Measurements from ENCODE around the gene C18orf54. TPM values are rescaled to one million over a fixed set of nuclear protein-coding genes. Genes with fewer than 3 reads are reported as not detected.

C18orf54 gene
- total and polyA plus RNA-seq, 2 donors (not counting 1 experiment from before 2014, with no cell fraction given): 0.60 to 4.8 TPM

DNA sequence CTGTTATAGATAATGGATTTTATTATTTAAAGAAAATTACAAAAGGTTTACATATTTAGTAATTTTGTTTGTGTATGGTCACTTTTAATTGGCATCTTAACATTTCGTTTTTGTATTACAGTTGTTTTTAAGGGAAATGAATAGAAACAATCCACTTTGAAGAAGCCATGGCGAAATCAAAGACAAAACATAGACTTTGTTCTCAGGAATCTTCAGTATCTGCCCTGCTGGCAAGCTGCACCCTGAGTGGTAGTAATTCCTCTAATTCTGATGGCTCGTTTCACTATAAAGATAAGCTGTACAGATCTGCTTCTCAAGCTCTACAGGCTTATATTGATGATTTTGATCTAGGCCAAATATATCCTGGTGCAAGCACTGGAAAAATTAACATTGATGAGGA, 2.7 kb downstream of the C18orf54 start:
- H3K9me3 ChIP-seq (ENCODE audit: control extremely low read depth in 1 of 3, control insufficient read depth in 2 of 3, insufficient read depth in 1 of 3, low read length in 2 of 3): no peaks in the 10 kb centered on the region
- no peaks in the 10 kb centered on the region for H3K9me3 Mint-ChIP-seq (ENCODE audit: insufficient read depth)
- no peak overlapping the region for H3K9ac ChIP-seq (ENCODE audit: low read length)
- H2AFZ ChIP-seq (ENCODE audit: insufficient read depth, low read depth, low read length, poor library complexity, severe bottlenecking): no peak overlapping the region
- WGBS (ENCODE audit: insufficient coverage): 100% methylated on average over 3 of the region's 3 CpGs
- peaks cover 8 to 9% of the 10 kb centered on the region in 2 donors for H3K4me1 ChIP-seq (ENCODE audit: control insufficient read depth in 2 of 2, insufficient read depth in 2 of 2, low read length in 2 of 2)
- peaks cover 17% of the 10 kb centered on the region for H3K4me1 Mint-ChIP-seq
- peaks cover 5% of the 10 kb centered on the region for H3K79me2 ChIP-seq (ENCODE audit: control insufficient read depth, insufficient read depth, low read length)
- TF ChIP-seq CTCF (IDR thresholded peaks at IDR 0.05) (no peak), EZH2 (IDR thresholded peaks at IDR 0.05; ENCODE audit: borderline replicate concordance, insufficient read depth, low read depth, low read length, poor library complexity, severe bottlenecking) (no peak)
- H3K36me3 ChIP-seq (replicated peaks in 1 of 2; ENCODE audit: control extremely low read depth in 1 of 2, control insufficient read depth in 1 of 2, extremely low read depth in 1 of 2, insufficient read depth in 2 of 2, low read length in 1 of 2): no peaks in the 10 kb centered on the region
- no peak overlapping the region for H3K4me3 ChIP-seq (ENCODE audit: control extremely low read depth in 1 of 5, extremely low read depth in 1 of 5, insufficient read depth in 1 of 5, low read depth in 2 of 5, low read length in 4 of 5)
- no peak overlapping the region for H3K27ac Mint-ChIP-seq
- ATAC-seq (ENCODE audit: low read depth): no peak
- CTCF ChIA-PET: no interaction called here
- no peak for DNase-seq
- intact Hi-C loops (cut with micrococcal nuclease): no loop called here
- POLR2A ChIA-PET: no interaction called here
- H3K27me3 Mint-ChIP-seq: no peaks in the 10 kb centered on the region
- H3K27me3 ChIP-seq (replicated peaks in 1 of 4; ENCODE audit: control extremely low read depth in 1 of 4, control insufficient read depth in 3 of 4, insufficient read depth in 4 of 4, low read length in 3 of 4): no peaks in the 10 kb centered on the region
- no peaks in the 10 kb centered on the region for H4K20me1 ChIP-seq (ENCODE audit: control insufficient read depth, insufficient read depth, low read length, poor library complexity, severe bottlenecking)
- H3K4me3 Mint-ChIP-seq: no peak overlapping the region
- no peak overlapping the region for H3K4me2 ChIP-seq (replicated peaks; ENCODE audit: low read depth, low read length, poor library complexity, severe bottlenecking)
- no peak overlapping the region for H3K27ac ChIP-seq (ENCODE audit: low read length in 2 of 2)

DNA sequence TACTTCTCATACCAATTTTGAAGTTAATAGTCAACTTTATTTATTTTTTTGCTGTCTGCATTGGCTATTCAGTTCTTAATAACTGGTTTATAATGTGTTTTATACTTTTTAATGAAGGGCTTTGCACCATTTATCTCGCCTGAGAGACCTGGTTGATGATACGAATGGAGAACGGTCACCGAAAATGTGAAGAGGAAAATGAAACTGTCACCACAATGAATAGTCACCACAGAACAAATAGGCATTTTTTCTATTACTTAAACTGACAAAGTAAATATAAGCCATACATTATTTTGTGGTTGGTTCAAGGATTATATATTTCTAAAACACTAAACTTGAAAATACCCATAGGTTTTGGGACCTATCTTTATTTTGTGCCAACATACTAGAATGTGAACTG, 20.4 kb downstream of the C18orf54 start:
- no peaks in the 10 kb centered on the region for H3K4me1 Mint-ChIP-seq
- ATAC-seq (ENCODE audit: low read depth) (no peak), DNase-seq (no peak)
- H3K4me3 Mint-ChIP-seq: no peak overlapping the region
- no peaks in the 10 kb centered on the region for H3K79me2 ChIP-seq (ENCODE audit: control insufficient read depth, insufficient read depth, low read length)
- no peaks in the 10 kb centered on the region for H3K4me1 ChIP-seq (ENCODE audit: control insufficient read depth in 2 of 2, insufficient read depth in 2 of 2, low read length in 2 of 2)
- intact Hi-C loops (cut with micrococcal nuclease): no loop called here
- no peaks in the 10 kb centered on the region for H3K27me3 ChIP-seq (replicated peaks in 1 of 4; ENCODE audit: control extremely low read depth in 1 of 4, control insufficient read depth in 3 of 4, insufficient read depth in 4 of 4, low read length in 3 of 4)
- H3K9me3 Mint-ChIP-seq (ENCODE audit: insufficient read depth): no peaks in the 10 kb centered on the region
- H3K9me3 ChIP-seq (ENCODE audit: control extremely low read depth in 1 of 3, control insufficient read depth in 2 of 3, insufficient read depth in 1 of 3, low read length in 2 of 3): no peaks in the 10 kb centered on the region
- WGBS (ENCODE audit: insufficient coverage): no CpG with 5 or more reads among the region's 4 CpGs
- H3K27me3 Mint-ChIP-seq: no peaks in the 10 kb centered on the region
- H3K27ac ChIP-seq (ENCODE audit: low read length in 2 of 2): no peak overlapping the region
- ChIA-PET POLR2A (no interaction called here), CTCF (no interaction called here)
- H3K36me3 ChIP-seq (replicated peaks in 1 of 2; ENCODE audit: control extremely low read depth in 1 of 2, control insufficient read depth in 1 of 2, extremely low read depth in 1 of 2, insufficient read depth in 2 of 2, low read length in 1 of 2): peaks cover 0 to 4% of the 10 kb centered on the region in 2 experiments
- no peaks in the 10 kb centered on the region for H4K20me1 ChIP-seq (ENCODE audit: control insufficient read depth, insufficient read depth, low read length, poor library complexity, severe bottlenecking)
- no peak overlapping the region for H3K4me3 ChIP-seq (ENCODE audit: control extremely low read depth in 1 of 5, extremely low read depth in 1 of 5, insufficient read depth in 1 of 5, low read depth in 2 of 5, low read length in 4 of 5)
- H3K27ac Mint-ChIP-seq: no peak overlapping the region
- H3K9ac ChIP-seq (ENCODE audit: low read length): no peak overlapping the region
- H3K4me2 ChIP-seq (replicated peaks; ENCODE audit: low read depth, low read length, poor library complexity, severe bottlenecking): no peak overlapping the region
- H2AFZ ChIP-seq (ENCODE audit: insufficient read depth, low read depth, low read length, poor library complexity, severe bottlenecking): no peak overlapping the region
- TF ChIP-seq CTCF (IDR thresholded peaks at IDR 0.05) (no peak), EZH2 (IDR thresholded peaks at IDR 0.05; ENCODE audit: borderline replicate concordance, insufficient read depth, low read depth, low read length, poor library complexity, severe bottlenecking) (no peak)
